ENCODE data around the gene TRAK1.

Gene TRAK1

GRCh38 chr3:42068303-42069088, 22.7 kb upstream of the TRAK1 start:
- no peak for DNase-seq

GRCh38 chr3:42070089-42070488, 21.1 kb upstream of the TRAK1 start:
- no peak for DNase-seq

- no peak for DNase-seq
Observed at GRCh38 chr3:42070524-42070923, 20.6 kb upstream of the TRAK1 start.

- no peak for DNase-seq
Observed at GRCh38 chr3:42071904-42072812, 19.0 kb upstream of the TRAK1 start.

- no peak for DNase-seq
Observed at GRCh38 chr3:42072831-42073301, 18.3 kb upstream of the TRAK1 start.

- no peak for DNase-seq
Observed at GRCh38 chr3:42077785-42078184, 13.4 kb upstream of the TRAK1 start.

- DNase-seq = no peak
Observed at GRCh38 chr3:42078677-42079076, 12.5 kb upstream of the TRAK1 start.

GRCh38 chr3:42079701-42080452, 11.3 kb upstream of the TRAK1 start:
- no peak for DNase-seq

GRCh38 chr3:42080453-42080872, 10.7 kb upstream of the TRAK1 start:
- DNase-seq = no peak

- no peak for DNase-seq
Observed at GRCh38 chr3:42081838-42082473, 9.2 kb upstream of the TRAK1 start.

- DNase-seq = no peak
Observed at GRCh38 chr3:42084586-42084985, 6.6 kb upstream of the TRAK1 start.

GRCh38 chr3:42085641-42086376, 5.3 kb upstream of the TRAK1 start:
- DNase-seq = no peak

GRCh38 chr3:42088803-42089530, 2.2 kb upstream of the TRAK1 start:
- DNase-seq = no peak

- DNase-seq = no peak
Observed at GRCh38 chr3:42092006-42092405, 849 bp downstream of the TRAK1 start.

- DNase-seq = no peak
Observed at GRCh38 chr3:42094128-42094527, 3.0 kb downstream of the TRAK1 start.

GRCh38 chr3:42094691-42095391, 3.7 kb downstream of the TRAK1 start:
- no peak for DNase-seq

- no peak for DNase-seq
Observed at GRCh38 chr3:42095540-42095939, 4.4 kb downstream of the TRAK1 start.

- DNase-seq = no peak
Observed at GRCh38 chr3:42096796-42097565, 5.8 kb downstream of the TRAK1 start.

GRCh38 chr3:42097566-42097946, 6.4 kb downstream of the TRAK1 start:
- no peak for DNase-seq

GRCh38 chr3:42098171-42098570, 7.0 kb downstream of the TRAK1 start:
- DNase-seq = no peak

All from NCI-H510A (cell line).